Naive thymus-derived CD4-positive, alpha-beta T cell (primary cell): ENCODE results near the gene AGXT2. TPM values are rescaled to one million over a fixed set of nuclear protein-coding genes. Genes with fewer than 3 reads are reported as not detected.
"Not testable (repeated sequence)": the region's sequence is repeated elsewhere in the genome, so short reads cannot be mapped to it uniquely, and the experiment has no call there.

Source experiments
- ATAC-seq: fragments of 150-1000 bp; cut with Tn5 transposase; 2 replicates; pipeline ENCODE4 v1.10.0; 2021; ENCODE audit warnings: mild to moderate bottlenecking, moderate library complexity
- CTCF ChIA-PET: fragments of 350-600 bp; sonication (Branson Sonifier 250); formaldehyde crosslinking; loops from one replicate; lab custom pipeline; 2021; ENCODE audit warnings: antibody characterized with exemption; lab: Charles Lee
- POLR2A ChIA-PET: fragments of 350-600 bp; sonication (Branson Sonifier 250); formaldehyde crosslinking; loops from one replicate; lab custom pipeline; 2021; ENCODE audit warnings: antibody characterized with exemption, inconsistent platforms; lab: Charles Lee
- DNase-seq, 9 donors: peaks; one replicate each; pipeline versions ENCODE4 v3.0.0 to v3.0.0-alpha.2; 2020 to 2022; ENCODE audit warnings: mixed read lengths in 1 of 9
- H3K27ac ChIP-seq: one replicate; pipeline ENCODE4 v1.7.0; 2013; ENCODE audit warnings: mild to moderate bottlenecking, low read depth, low read length, moderate library complexity
- H3K27me3 ChIP-seq, 2 donors: one replicate each; pipeline ENCODE4 v1.7.0; 2013; ENCODE audit warnings: low read length in 2 of 2, mild to moderate bottlenecking in 2 of 2, moderate library complexity in 2 of 2; ENCODE audit not compliant: control insufficient read depth in 2 of 2, insufficient read depth in 2 of 2
- H3K36me3 ChIP-seq, 3 experiments: 1 replicate in 2 of 3; 2 replicates in 1 of 3; pipeline ENCODE4 v1.7.0; 2013; ENCODE audit warnings: low read length in 3 of 3, mild to moderate bottlenecking in 3 of 3, moderate library complexity in 1 of 3; ENCODE audit not compliant: insufficient read depth in 3 of 3, control insufficient read depth in 2 of 3
- H3K4me1 ChIP-seq, 2 donors: one replicate each; pipeline ENCODE4 v1.7.0; 2013; ENCODE audit warnings: low read length in 2 of 2, mild to moderate bottlenecking in 2 of 2, moderate library complexity in 1 of 2; ENCODE audit not compliant: control insufficient read depth in 2 of 2, insufficient read depth in 2 of 2
- H3K4me3 ChIP-seq: 2 replicates; pipeline ENCODE4 v1.7.0; 2013; ENCODE audit warnings: mild to moderate bottlenecking, low read length
- H3K9me3 ChIP-seq, 3 experiments: 1 replicate in 2 of 3; 2 replicates in 1 of 3; pipeline ENCODE4 v1.7.0; 2013; ENCODE audit warnings: low read length in 3 of 3; ENCODE audit not compliant: control insufficient read depth in 2 of 3
- H3K27ac Mint-ChIP-seq, 9 donors: one replicate each; pipeline ENCODE4 v1.8.0; 2020 to 2022; ENCODE audit warnings: mixed read lengths in 9 of 9, mild to moderate bottlenecking in 8 of 9, moderate library complexity in 5 of 9, inconsistent platforms in 2 of 9
- H3K27me3 Mint-ChIP-seq, 5 donors: one replicate each; pipeline ENCODE4 v1.8.0; 2021 to 2022; ENCODE audit warnings: mixed read lengths in 5 of 5, mild to moderate bottlenecking in 1 of 5
- H3K36me3 Mint-ChIP-seq, 5 donors: one replicate each; pipeline ENCODE4 v1.8.0; 2020 to 2022; ENCODE audit warnings: mixed read lengths in 5 of 5, mild to moderate bottlenecking in 3 of 5, inconsistent platforms in 1 of 5
- H3K4me1 Mint-ChIP-seq, 7 donors: one replicate each; pipeline ENCODE4 v1.8.0; 2020 to 2022; ENCODE audit warnings: mixed read lengths in 7 of 7, mild to moderate bottlenecking in 3 of 7, inconsistent platforms in 1 of 7
- H3K4me3 Mint-ChIP-seq, 10 donors: one replicate each; pipeline ENCODE4 v1.8.0; 2020 to 2022; ENCODE audit warnings: mild to moderate bottlenecking in 10 of 10, mixed read lengths in 10 of 10, moderate library complexity in 6 of 10, inconsistent platforms in 2 of 10
- H3K9me3 Mint-ChIP-seq, 11 donors: one replicate each; pipeline ENCODE4 v1.8.0; 2020 to 2022; ENCODE audit warnings: mixed read lengths in 11 of 11, mild to moderate bottlenecking in 4 of 11, inconsistent platforms in 1 of 11, moderate library complexity in 1 of 11
- intact Hi-C, 2 donors: fragments of 100-400 bp; cut with micrococcal nuclease; formaldehyde crosslinking; loops; one replicate each; pipeline ENCODE4 v1.15.1; 2023
- polyA plus RNA-seq, 2 donors: library from polyadenylated mRNA; unstranded; fragments of 300-500 nt; fragmentation: Illumina TruSeq; gene quantifications; one replicate each; pipeline ENCODE4 v1.2.3, GENCODE V29; 2021
- total RNA-seq, 6 experiments: library from RNA in 5 of 6; stranded (reverse) in 5 of 6; gene quantifications; 1 replicate in 5 of 6; 2 replicates in 1 of 6; pipeline ENCODE4 v1.2.3 and lab custom pipeline; 2021 to 2026

Gene AGXT2
- total and polyA plus RNA-seq, 7 experiments from 2014 or later, result not detected

GRCh38 chr5:35045280-35045679, 2.5 kb downstream of the AGXT2 start:
- Mint-ChIP-seq H3K27me3 (peaks cover 5 to 27% (median 10%) of the 10 kb centered on the region in 5 donors), H3K36me3 (no peaks in the 10 kb centered on the region), H3K4me1 (no peaks in the 10 kb centered on the region), H3K4me3 (no peak overlapping the region), H3K27ac (no peak overlapping the region), H3K9me3 (peaks cover 0 to 2% (median 0%) of the 10 kb centered on the region in 11 donors)
- Histone ChIP-seq H3K27me3 (no peaks in the 10 kb centered on the region), H3K27ac (no peak overlapping the region), H3K4me3 (no peak overlapping the region), H3K36me3 (no peaks in the 10 kb centered on the region), H3K9me3 (no peaks in the 10 kb centered on the region), H3K4me1 (no peaks in the 10 kb centered on the region)
- DNase-seq (no peak), ATAC-seq (no peak)
- ChIA-PET POLR2A (no interaction called here), CTCF (no interaction called here)
- intact Hi-C loops, result no loop called here

GRCh38 chr5:35044649-35045048, 3.1 kb downstream of the AGXT2 start:
- POLR2A ChIA-PET, result no interaction called here
- CTCF ChIA-PET, result interaction anchor here (1.1 kb wide), 1 partner anchor 10 kb away, joined by 3 read pairs; no protein-coding TSS in a partner anchor
- intact Hi-C loops, result no loop called here

GRCh38 chr5:35042781-35043180, 5.0 kb downstream of the AGXT2 start:
- no peak overlapping the region for H3K27ac ChIP-seq
- H3K27me3 ChIP-seq, result no peaks in the 10 kb centered on the region
- Mint-ChIP-seq H3K27ac (no peak overlapping the region), H3K36me3 (no peaks in the 10 kb centered on the region), H3K27me3 (peaks cover 12 to 23% (median 17%) of the 10 kb centered on the region in 5 donors), H3K4me3 (no peak overlapping the region), H3K4me1 (no peaks in the 10 kb centered on the region), H3K9me3 (peaks cover 0 to 2% (median 0%) of the 10 kb centered on the region in 11 donors)
- no peaks in the 10 kb centered on the region for H3K9me3 ChIP-seq
- POLR2A ChIA-PET, result no interaction called here
- no peaks in the 10 kb centered on the region for H3K36me3 ChIP-seq
- DNase-seq, result no peak
- no peaks in the 10 kb centered on the region for H3K4me1 ChIP-seq
- H3K4me3 ChIP-seq, result no peak overlapping the region
- intact Hi-C loops, result no loop called here
- ATAC-seq, result no peak
- CTCF ChIA-PET, result no interaction called here

More at GRCh38 chr5:35044649-35045048, 3.1 kb downstream of the AGXT2 start:
- no peak overlapping the region for H3K4me3 Mint-ChIP-seq
- DNase-seq (no peak), ATAC-seq (no peak)
- H3K4me1 Mint-ChIP-seq, result no peaks in the 10 kb centered on the region
- H3K27me3 Mint-ChIP-seq, result peaks cover 7 to 29% (median 12%) of the 10 kb centered on the region in 5 donors
- no peak overlapping the region for H3K27ac Mint-ChIP-seq
- Histone ChIP-seq H3K27me3 (no peaks in the 10 kb centered on the region), H3K4me1 (no peaks in the 10 kb centered on the region), H3K27ac (no peak overlapping the region), H3K36me3 (no peaks in the 10 kb centered on the region), H3K4me3 (no peak overlapping the region), H3K9me3 (no peaks in the 10 kb centered on the region)
- no peaks in the 10 kb centered on the region for H3K36me3 Mint-ChIP-seq
- peaks cover 0 to 2% (median 0%) of the 10 kb centered on the region in 11 donors for H3K9me3 Mint-ChIP-seq

- no peaks in the 10 kb centered on the region for H3K9me3 ChIP-seq
- H3K4me3 Mint-ChIP-seq, result no peak overlapping the region
- no peak for ATAC-seq
- ChIA-PET POLR2A (no interaction called here), CTCF (no interaction called here)
- intact Hi-C loops, result no loop called here
- no peaks in the 10 kb centered on the region for H3K36me3 Mint-ChIP-seq
- no peaks in the 10 kb centered on the region for H3K27me3 ChIP-seq
- H3K27ac Mint-ChIP-seq, result no peak overlapping the region
- no peak for DNase-seq
- no peaks in the 10 kb centered on the region for H3K36me3 ChIP-seq
- H3K4me3 ChIP-seq, result no peak overlapping the region
- H3K27me3 Mint-ChIP-seq, result peaks cover 14 to 24% (median 23%) of the 10 kb centered on the region in 5 donors
- H3K4me1 ChIP-seq, result no peaks in the 10 kb centered on the region
- H3K4me1 Mint-ChIP-seq, result no peaks in the 10 kb centered on the region
- H3K27ac ChIP-seq, result no peak overlapping the region
- peaks cover 0 to 2% (median 0%) of the 10 kb centered on the region in 11 donors for H3K9me3 Mint-ChIP-seq
These were observed 6.5 kb downstream of the AGXT2 start for GRCh38 chr5:35041261-35041660.

- H3K27ac Mint-ChIP-seq, result no peak overlapping the region
- DNase-seq, result no peak
- Histone ChIP-seq H3K4me1 (no peaks in the 10 kb centered on the region), H3K4me3 (no peak overlapping the region), H3K27ac (no peak overlapping the region), H3K9me3 (no peaks in the 10 kb centered on the region), H3K27me3 (no peaks in the 10 kb centered on the region), H3K36me3 (no peaks in the 10 kb centered on the region)
- H3K36me3 Mint-ChIP-seq, result peaks cover 0 to 4% (median 0%) of the 10 kb centered on the region in 5 donors
- peaks cover 14 to 35% (median 28%) of the 10 kb centered on the region in 5 donors for H3K27me3 Mint-ChIP-seq
- intact Hi-C loops, result no loop called here
- peaks cover 0 to 2% (median 0%) of the 10 kb centered on the region in 11 donors for H3K9me3 Mint-ChIP-seq
- no peak for ATAC-seq
- ChIA-PET POLR2A (no interaction called here), CTCF (no interaction called here)
- H3K4me1 Mint-ChIP-seq, result no peaks in the 10 kb centered on the region
- H3K4me3 Mint-ChIP-seq, result no peak overlapping the region
These were observed 8.9 kb downstream of the AGXT2 start for GRCh38 chr5:35038891-35039290.

GRCh38 chr5:35036536-35036935, 11.2 kb downstream of the AGXT2 start:
- H3K27ac Mint-ChIP-seq, result no peak overlapping the region
- peaks cover 14 to 45% (median 28%) of the 10 kb centered on the region in 5 donors for H3K27me3 Mint-ChIP-seq
- Histone ChIP-seq H3K9me3 (no peaks in the 10 kb centered on the region), H3K27me3 (no peaks in the 10 kb centered on the region), H3K36me3 (no peaks in the 10 kb centered on the region), H3K4me3 (no peak overlapping the region), H3K27ac (no peak overlapping the region), H3K4me1 (no peaks in the 10 kb centered on the region)
- CTCF ChIA-PET, result interaction anchor here (0.7 kb wide), 1 partner anchor 209 kb away, joined by 3 read pairs; no protein-coding TSS in a partner anchor
- no peak overlapping the region for H3K4me3 Mint-ChIP-seq
- POLR2A ChIA-PET, result interaction anchor here (0.6 kb wide), 1 partner anchor 156 kb away, joined by 3 read pairs; no protein-coding TSS in a partner anchor
- intact Hi-C loops, result no loop called here
- DNase-seq (no peak), ATAC-seq (no peak)
- H3K9me3 Mint-ChIP-seq, result peaks cover 0 to 2% (median 0%) of the 10 kb centered on the region in 11 donors
- no peaks in the 10 kb centered on the region for H3K4me1 Mint-ChIP-seq
- peaks cover 0 to 4% (median 0%) of the 10 kb centered on the region in 5 donors for H3K36me3 Mint-ChIP-seq

GRCh38 chr5:35035929-35036328, 11.8 kb downstream of the AGXT2 start:
- H3K9me3 Mint-ChIP-seq, H3K4me1 Mint-ChIP-seq, H3K27ac ChIP-seq, H3K4me1 ChIP-seq, ATAC-seq, intact Hi-C loops, H3K4me3 ChIP-seq, DNase-seq, H3K27ac Mint-ChIP-seq, H3K36me3 Mint-ChIP-seq, H3K9me3 ChIP-seq, H3K4me3 Mint-ChIP-seq, H3K36me3 ChIP-seq, H3K27me3 ChIP-seq: not testable (repeated sequence)
- POLR2A ChIA-PET, result interaction anchor here (0.6 kb wide), 1 partner anchor 155 kb away, joined by 3 read pairs; no protein-coding TSS in a partner anchor
- peaks cover 14 to 49% (median 24%) of the 10 kb centered on the region in 5 donors for H3K27me3 Mint-ChIP-seq
- CTCF ChIA-PET, result interaction anchor here (0.7 kb wide), 1 partner anchor 209 kb away, joined by 3 read pairs; no protein-coding TSS in a partner anchor
